Uterus (tissue), 2 donors: ENCODE measurements around the gene SPRR2A.

Source experiments
- CTCF ChIP-seq, 4 experiments: fragments of 200-600 bp in 2 of 4; fragments of 450-650 bp in 2 of 4; sonication (generic) in 2 of 4; IDR thresholded peaks; one replicate each; pipeline ENCODE4 v1.5.1; 2016 to 2019; ENCODE audit warnings: antibody characterized with exemption in 4 of 4, mild to moderate bottlenecking in 2 of 4, moderate library complexity in 1 of 4
- POLR2A ChIP-seq, 2 donors: fragments of 450-650 bp; IDR thresholded peaks; one replicate each; pipeline ENCODE4 v1.6.1; 2016; ENCODE audit warnings: antibody characterized with exemption in 2 of 2, mild to moderate bottlenecking in 1 of 2, moderate library complexity in 1 of 2

DNA sequence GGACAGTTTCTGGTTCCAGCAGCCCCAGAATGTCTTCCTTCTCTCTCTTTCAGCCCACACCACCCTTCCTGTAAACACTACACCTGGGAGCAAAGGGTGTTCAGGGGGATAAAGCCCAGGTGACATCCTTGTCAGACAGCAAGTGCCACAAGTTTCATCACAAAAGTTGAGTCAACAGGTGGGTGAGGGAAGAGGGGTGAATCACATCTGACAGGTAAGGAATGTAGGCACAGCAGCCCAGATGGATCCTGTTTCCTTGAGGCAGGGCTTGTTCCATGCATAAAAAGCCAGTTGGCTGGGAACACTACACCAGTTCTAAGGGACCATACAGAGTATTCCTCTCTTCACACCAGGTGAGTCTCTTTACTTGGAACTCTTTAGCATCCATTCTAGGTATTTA lies 26.4 kb downstream of the SPRR2A start, which contains the start of gene SPRR1B:
- no peak for TF ChIP-seq CTCF (IDR thresholded peaks at IDR 0.05)
- no peak for TF ChIP-seq POLR2A (IDR thresholded peaks at IDR 0.05)
